Measurements from ENCODE around the gene VAV1. TPM values are rescaled to one million over a fixed set of nuclear protein-coding genes. Genes with fewer than 3 reads are reported as not detected.
A peak's percentile ranks its signal among the peaks of the same experiment; 100 is the strongest.

The VAV1 gene
- 10 to 100 TPM in 1 of 3 donors, 1 to 10 TPM in 2; 6.6 to 10.2 (median 8.5) TPM for total RNA-seq

DNA sequence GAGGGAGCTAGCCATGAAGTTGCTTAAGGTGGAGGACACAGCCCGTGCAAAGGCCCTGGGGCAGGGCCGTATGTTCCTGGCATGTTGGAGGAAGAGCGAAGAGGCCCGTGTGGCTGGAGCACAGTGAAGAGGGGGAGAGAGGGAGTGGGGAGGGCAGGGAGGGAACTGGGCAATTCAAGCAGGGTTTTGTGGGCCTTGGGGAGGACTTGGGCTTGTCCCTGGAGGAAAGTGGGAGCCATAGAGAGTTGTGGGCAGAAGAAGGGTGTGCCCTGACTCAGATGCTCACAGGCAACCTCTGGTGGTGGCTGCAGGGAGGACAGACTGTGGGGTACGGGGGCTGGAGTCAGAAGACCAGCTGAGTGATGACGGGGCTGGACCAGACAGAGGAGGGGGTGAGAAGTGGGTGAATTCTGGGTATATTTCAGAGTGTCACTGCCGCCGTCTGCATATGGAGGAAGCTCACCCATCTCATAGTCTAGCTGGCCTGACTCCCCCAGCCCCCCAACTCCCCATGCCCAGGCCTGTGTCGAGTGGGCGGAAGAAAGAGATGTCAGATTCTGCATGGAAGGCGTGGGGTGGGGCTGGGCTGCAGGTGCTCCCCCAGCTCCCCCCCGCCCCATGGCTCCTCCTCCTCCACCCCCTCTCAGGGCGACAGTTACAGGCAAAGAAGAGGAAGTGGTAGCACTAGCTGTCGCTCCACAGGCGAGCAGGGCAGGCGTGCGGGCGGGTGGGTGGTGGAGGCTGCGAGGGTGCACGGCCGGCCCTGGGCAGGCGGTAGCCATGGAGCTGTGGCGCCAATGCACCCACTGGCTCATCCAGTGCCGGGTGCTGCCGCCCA, at the start of gene VAV1:
VAV1 (plus strand) TSS at position 681 of the 838 bp plus-strand sequence; CDS start at position 781, 100 bp downstream.
- intact Hi-C loops (cut with DNase I; ENCODE audit: low total_unique reads) = no loop called here
- H3K27ac ChIP-seq = peak within 1 kb of the TSS in 1 of 2 donors; percentile 25
- H3K4me3 ChIP-seq = peak within 1 kb of the TSS; percentile 43 to 56 (median 47)
- no peaks in the 10 kb centered on the region for H3K4me1 ChIP-seq
- H3K36me3 ChIP-seq = no peaks in the 10 kb centered on the region
- H3K27me3 ChIP-seq = no peaks in the 10 kb centered on the region
- no peaks in the 10 kb centered on the region for H3K9me3 ChIP-seq
- no peak for DNase-seq (ENCODE audit: low spot score in 2 of 2)
- no peak for TF ChIP-seq CTCF (IDR thresholded peaks at IDR 0.05)
- TF ChIP-seq POLR2A (IDR thresholded peaks at IDR 0.05) = no peak
- no peak for TF ChIP-seq POLR2AphosphoS5 (IDR thresholded peaks at IDR 0.05)

GRCh38 chr19:6723108-6723618, 49.3 kb upstream of the VAV1 start:
- Histone ChIP-seq H3K27ac (peak overlapping the region; percentile 72 to 82), H3K4me1 (no peaks in the 10 kb centered on the region), H3K36me3 (no peaks in the 10 kb centered on the region), H3K27me3 (no peaks in the 10 kb centered on the region), H3K9me3 (no peaks in the 10 kb centered on the region), H3K4me3 (peak overlapping the region in 2 of 3 donors; percentile 23 to 33)
- DNase-seq (ENCODE audit: low spot score in 2 of 2) = peak in 1 of 2 donors; percentile 67
- intact Hi-C loops (cut with DNase I; ENCODE audit: low total_unique reads) = no loop called here
- TF ChIP-seq CTCF (IDR thresholded peaks at IDR 0.05) = no peak
- no peak for TF ChIP-seq POLR2A (IDR thresholded peaks at IDR 0.05)
- peak; percentile 20 to 74 (median 49) for TF ChIP-seq POLR2AphosphoS5 (IDR thresholded peaks at IDR 0.05)

DNA sequence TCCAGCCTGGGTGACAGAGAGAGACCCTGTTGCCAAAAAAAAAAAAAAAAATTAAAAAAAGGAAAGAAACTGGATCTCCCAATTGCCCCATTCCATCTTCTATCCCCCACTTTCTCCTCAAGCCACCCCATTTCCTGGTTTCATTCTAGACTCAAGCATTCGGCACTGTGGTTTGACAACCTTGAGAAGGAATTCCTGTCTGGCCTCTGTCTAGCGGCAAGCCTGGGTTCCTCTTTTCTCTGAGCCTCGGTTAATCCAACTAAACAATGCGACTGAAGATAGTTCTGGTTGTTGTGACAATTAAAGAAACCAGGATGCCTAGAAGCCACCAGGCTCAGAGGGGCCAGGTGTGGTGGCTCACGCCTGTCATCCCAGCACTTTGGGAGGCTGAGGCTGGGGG, 48.8 kb upstream of the VAV1 start:
- H3K4me1 ChIP-seq = no peaks in the 10 kb centered on the region
- intact Hi-C loops (cut with DNase I; ENCODE audit: low total_unique reads) = no loop called here
- no peak for DNase-seq (ENCODE audit: low spot score in 2 of 2)

DNA sequence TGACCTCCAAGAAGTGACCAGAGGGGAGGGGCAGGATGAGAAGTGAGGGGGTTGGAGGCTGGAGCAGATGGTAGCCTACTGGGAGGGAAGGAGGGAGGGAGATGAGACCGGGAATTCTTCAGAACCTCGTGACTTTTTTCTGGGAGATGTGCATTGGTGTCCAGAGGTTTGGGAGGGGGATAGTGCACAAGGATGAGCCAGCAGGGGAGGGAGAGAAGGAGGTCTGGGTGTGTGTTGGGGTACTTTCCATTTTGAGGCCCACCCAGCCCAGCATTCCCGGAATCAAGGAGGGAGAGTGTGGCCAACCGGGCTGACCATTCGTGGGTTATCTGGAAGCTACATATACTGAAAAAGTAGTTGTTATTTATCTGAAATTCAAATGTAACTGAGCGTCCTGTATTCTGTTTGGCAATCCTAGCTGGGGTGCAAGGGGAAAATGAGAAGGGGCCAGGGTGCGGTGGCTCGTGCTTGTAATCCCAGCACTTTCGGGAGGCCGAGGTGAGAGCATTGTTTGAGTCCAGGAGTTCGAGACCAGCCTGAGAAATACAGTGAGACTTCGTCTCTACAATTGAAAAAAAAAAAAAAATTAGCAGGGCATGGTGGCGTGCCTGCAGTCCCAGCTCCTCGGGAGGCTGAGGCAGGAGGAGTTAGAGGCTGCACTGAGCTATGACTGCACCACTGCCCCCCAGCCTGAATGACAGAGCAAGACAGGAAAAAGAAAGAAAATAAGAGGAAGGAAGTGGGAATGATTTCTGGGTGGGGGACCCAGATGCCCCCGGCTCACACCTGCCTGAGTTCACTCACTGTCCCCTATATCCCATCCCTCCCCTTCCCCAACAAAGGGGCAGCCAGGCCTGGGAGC, 47.6 kb upstream of the VAV1 start:
- no peak for DNase-seq (ENCODE audit: low spot score in 2 of 2)

More for the DNA sequence above, 48.8 kb upstream of the VAV1 start:
- Histone ChIP-seq H3K27ac (peak overlapping the region; percentile 72 to 82), H3K9me3 (no peaks in the 10 kb centered on the region), H3K36me3 (no peaks in the 10 kb centered on the region), H3K4me3 (peak overlapping the region in 1 of 3 donors; percentile 23), H3K27me3 (no peaks in the 10 kb centered on the region)
- TF ChIP-seq POLR2A (IDR thresholded peaks at IDR 0.05) (no peak), CTCF (IDR thresholded peaks at IDR 0.05) (no peak), POLR2AphosphoS5 (IDR thresholded peaks at IDR 0.05) (no peak)

More for the DNA sequence above, 47.6 kb upstream of the VAV1 start:
- H3K4me3 ChIP-seq = no peak overlapping the region
- intact Hi-C loops (cut with DNase I; ENCODE audit: low total_unique reads) = no loop called here
- TF ChIP-seq POLR2AphosphoS5 (IDR thresholded peaks at IDR 0.05) (no peak), POLR2A (IDR thresholded peaks at IDR 0.05) (no peak), CTCF (IDR thresholded peaks at IDR 0.05) (no peak)
- H3K27ac ChIP-seq = peak overlapping the region; percentile 72 to 82
- H3K9me3 ChIP-seq = no peaks in the 10 kb centered on the region
- no peaks in the 10 kb centered on the region for H3K27me3 ChIP-seq
- H3K4me1 ChIP-seq = no peaks in the 10 kb centered on the region
- no peaks in the 10 kb centered on the region for H3K36me3 ChIP-seq
